Ammon's horn (tissue), 1 donor: Measurements from ENCODE around the gene AP1M2.
"Not testable (repeated sequence)": the region's sequence is repeated elsewhere in the genome, so short reads cannot be mapped to it uniquely, and the experiment has no call there.

ENCODE experiments used
- DNase-seq: peaks from one replicate; pipeline ENCODE4 v3.0.0-alpha.2; 2016; ENCODE audit warnings: low spot score

The AP1M2 gene

DNA sequence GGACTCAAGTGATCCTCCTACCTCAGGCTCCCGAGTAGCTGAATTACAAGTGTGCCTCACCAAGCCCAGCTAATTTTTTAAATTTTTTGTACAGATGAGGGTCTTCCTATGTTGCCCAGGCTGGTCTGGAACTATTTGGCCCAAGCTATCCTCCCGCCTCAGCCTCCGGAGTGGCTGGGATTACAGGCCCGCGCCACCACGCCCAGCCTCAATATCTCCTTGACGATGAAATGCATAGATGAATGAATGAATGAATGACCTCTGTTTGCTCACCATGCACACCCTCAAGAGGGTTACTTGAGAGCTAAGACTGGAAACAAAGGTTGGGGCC lies 14.9 kb upstream of the AP1M2 start:
- DNase-seq = no peak

DNA sequence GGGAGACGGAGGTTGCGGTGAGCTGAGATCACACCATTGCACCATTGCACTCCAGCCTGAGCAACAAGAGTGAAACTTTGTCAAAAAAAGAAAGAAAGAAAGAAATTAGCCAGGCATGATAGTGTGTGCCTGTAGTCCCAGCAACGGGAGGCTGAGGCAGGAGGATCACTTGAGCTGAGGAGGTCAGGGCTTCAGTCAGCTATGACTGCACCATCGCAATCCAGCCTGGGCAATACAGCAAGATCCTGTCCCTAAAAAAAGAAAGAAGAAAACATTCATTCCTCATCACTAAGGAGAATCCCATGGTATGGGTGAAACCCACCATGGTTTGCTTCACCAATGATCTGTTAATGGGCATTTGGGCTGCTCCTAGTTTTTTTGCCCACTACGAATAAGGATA lies 13.0 kb upstream of the AP1M2 start:
- no peak for DNase-seq

DNA sequence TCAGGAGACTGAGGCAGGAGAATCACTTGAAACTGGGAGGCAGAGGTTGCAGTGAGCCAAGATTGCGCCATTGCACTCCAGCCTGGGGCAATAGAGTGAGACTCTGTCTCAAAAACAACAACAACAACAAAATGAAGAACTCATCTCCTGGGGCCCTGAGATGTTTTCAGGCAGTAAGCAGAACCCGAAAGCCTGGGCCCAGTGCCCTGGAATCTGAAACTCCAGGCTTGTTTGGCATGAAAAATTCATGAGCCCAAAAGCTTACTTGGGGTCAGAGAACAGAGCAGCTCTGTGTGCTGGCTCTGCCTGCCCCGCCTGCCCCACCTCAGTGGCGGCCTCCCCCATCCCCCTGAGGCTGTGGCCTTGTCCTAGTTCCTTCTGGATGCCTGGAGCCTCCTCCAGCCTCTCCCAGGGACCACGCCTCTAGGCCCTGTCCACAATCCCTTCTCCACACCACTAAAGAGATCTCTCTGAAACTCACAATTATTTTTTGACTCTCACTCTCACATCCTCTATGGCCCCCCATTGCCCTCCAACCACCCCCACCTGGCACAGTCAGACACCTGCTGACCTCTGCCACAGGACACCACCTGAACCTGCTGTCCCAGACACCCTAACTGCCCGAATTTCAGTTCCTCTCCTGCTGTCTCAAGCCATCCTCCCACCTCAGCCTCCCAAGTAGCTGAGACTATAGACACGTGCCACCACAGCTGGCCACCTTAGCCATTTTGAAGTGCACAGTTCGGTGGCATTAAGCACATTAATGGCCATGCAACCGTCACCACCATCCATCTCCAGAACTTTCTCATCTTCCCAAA lies 6.9 kb upstream of the AP1M2 start:
- DNase-seq = peak; percentile 74

DNA sequence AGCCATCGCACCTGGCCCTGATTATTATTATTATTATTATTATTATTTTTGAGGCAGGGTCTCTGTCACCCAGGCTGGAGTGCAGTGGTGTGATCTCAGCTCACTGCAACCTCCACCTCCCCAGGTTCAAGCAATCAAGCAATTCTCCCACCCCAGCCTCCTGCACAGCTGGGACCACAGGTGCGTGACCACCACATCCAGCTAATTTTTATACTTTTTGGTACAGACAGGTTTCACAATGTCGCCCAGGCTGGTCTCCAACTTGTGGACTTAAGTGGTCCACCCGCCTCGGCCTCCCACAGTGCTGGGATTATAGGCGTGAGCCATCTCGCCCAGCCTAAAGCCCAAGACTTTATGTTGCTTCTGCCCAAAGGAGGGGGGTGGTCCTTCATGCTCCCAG lies 6.0 kb upstream of the AP1M2 start:
- no peak for DNase-seq

DNA sequence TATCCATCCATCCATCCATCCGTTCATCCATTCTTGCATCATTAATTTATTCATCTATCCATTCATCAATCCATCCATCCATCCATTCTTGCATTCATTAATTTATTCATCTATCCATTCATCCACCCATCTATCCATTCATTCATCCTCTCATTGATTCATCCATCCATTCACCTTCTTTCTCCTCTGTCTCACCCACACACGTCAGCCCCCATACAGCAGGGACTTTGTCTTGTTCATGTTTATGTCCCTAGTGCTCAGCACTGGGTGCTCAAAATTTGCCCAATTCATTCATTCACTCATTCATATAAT lies 683 bp upstream of the AP1M2 start:
- no peak for DNase-seq

DNA sequence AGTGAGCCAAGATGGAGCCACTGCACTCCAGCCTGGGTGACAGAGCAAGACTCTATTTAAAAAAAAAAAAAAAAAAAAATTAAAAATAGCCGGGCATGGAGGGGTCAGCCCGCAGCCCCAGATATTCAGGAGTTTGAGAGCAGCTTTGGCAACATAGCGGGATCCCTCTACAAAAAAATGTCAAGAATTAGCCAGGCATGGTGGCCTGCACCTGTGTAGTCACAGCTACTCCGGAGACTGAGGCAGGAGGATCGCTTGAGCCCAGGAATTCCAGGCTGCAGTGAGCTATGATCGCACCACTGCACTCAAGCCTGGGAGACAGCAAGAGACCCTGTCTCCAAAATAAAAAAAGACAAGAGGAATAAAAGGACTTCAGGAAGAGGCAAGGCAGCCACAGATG lies 716 bp downstream of the AP1M2 start:
- no peak for DNase-seq

DNA sequence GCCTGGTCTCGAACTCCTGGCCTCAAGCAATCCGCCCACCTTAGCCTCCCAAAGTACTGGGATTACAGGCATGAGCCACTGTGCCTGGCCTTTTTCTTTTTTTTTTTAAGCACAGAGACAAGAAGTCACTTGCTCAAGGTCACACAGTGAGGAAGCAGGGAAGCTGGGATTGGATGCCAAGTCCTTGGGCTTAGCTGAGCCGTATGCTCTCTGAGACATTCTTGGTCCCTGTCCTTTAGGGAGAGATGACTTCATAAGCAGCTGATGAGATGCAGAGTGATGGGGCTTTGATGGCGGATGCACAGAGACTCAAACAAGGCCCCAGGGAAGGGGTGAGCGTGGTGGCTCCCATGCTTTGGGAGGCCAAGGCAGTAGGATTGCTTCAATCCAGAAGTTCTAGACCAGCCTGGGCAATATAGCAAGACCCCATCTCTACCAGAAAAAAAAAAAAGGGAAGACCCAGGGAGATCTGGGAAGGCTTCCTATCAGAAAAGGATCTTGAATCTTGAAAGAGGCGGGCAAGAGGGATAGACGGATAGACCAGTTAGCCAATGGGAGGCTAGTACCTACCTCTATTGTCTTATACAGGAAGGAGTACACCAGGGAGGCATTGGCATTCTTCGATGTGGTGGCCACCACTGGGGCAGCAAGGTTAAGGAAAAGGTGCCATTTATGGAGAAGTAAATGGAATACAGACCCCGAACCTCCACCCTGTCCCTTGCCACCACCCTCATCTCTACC lies 3.9 kb downstream of the AP1M2 start:
- no peak for DNase-seq

DNA sequence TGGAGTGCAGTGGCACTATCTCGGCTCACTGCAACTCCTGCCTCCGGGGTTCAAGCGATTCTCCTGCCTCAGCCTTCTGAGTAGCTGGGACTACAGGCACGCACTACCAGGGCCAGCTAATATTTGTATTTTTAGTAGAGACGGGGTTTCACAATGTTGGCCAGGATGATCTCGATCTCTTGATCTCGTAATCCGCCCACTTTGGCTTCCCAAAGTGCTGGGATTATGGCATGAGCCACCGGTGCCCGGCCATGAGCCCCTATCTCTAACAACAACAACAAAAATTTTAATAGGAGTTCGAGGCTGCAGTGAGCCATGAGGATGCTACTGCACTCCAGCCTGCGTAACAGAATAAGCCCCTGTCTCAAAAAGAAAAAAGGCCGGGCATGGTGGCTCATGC lies 5.0 kb downstream of the AP1M2 start:
- DNase-seq = no peak

DNA sequence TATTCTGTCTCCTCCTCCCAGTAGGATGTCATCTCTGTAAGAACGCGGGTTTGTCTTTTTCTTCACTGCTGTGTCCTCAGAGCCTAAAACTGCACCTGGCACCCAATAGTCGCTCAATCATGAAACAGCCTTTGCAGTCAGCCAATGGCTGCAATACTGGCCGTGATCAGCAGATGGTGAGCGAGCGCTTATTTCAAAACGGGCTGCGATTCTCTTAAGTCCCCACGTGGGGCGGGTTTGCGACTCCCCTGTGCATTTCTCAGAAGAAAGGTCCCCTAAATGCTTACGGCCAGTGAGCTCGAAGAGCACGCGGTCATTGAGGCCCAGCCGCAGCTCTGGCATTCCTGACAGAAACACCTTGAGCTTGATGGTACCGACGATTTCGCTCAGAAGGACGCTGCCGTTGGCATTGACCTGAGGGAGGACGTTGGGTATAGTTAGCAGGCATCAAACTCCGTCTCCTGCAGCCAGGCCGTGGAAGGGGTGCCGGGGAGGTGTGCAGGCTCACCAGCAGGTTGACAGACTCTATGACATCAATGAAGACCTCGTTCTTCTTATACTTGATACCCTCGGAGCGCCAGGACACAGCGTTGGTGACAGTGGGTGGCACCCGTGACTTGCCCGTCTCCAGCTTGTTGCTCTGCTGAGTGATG lies 6.0 kb downstream of the AP1M2 start:
- peak; percentile 95 for DNase-seq

DNA sequence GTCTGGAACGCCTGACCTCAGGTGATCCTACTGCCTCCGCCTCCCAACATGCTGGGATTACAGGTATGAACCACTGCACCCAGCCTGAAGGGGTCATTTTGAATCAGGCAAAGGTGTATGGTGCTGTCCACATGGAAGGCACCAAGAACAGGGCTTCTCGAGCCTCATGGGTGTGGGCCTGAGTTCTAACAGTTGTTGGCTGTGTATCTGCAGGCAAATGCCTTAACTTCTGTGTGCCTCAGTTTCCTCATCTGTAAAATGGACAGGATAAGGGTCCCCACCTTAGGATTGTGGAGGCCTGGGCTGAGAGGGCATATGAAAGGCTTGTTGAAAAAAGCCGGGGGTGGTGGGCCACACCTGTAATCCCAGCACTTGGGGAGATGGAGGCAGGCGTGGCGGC lies 9.2 kb downstream of the AP1M2 start:
- DNase-seq = no peak

DNA sequence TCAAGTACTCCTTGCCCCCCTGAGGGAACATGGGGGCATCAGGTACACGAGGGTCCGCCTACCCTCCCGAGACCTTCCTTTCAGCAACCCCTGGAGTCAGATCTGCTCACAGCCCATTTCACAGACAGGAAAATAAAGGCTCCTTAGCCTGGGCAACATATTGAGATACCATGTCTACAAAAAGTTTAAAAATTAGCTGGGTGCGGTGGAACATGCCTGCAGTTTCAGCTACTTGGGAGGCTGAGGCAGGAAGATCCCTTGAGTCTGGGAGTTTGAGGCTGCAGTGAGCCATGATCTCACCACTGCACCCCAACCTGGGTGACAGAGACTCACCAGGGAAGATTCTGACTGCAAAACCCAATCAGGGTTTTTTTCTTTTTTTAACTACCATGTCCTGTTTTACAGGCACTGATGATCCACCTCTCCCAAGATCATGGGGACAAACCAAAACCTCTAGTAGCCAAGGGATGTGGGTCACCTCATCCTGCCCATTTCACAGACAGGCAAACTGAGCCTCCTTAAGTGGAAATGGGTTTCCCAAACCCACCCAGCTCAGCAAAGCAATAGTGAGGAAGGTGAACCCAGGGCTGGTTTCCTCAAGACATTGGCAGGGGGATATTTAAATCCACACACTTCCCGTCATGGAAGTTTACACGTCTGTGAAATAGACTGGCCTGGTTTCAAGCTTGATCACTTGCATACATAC lies 11.9 kb downstream of the AP1M2 start:
- DNase-seq = no peak

DNA sequence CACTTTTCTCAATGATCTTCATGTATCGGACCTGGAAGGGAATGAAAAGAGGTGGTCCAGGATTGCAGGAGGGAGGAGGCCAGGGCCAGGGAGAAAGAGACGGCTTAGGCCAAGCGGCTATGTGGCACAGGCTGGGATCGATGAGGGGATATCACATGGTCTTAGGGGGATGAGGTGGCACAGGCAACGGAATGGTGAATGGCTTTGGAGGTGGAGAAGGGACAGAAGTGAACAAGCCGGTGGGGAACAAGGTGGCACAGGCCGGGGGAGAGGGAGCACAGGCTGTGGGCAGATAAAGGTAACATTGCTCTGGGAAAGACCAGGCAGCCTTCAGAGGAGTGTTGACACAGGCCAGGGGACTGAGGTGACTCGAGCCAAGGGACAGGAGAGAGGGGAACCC lies 12.7 kb downstream of the AP1M2 start:
- no peak for DNase-seq

DNA sequence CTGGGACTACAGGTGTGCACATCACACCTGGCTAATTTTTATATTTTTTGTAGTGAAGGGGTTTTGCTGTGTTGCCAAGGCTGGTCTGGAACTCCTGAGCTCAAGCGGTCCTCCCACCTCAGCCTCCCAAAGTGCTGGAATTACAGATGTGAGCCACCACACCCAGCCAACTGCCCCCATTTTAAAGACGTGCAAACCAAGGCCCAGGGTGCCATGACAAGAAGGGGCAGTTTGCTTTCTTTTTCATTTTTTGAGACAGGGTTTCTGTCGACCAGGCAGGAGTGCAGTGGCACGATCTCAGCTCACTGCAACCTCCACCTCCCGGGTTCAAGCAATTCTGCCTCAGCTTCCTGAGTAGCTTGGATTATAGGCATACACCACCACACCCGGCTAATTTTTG lies 13.3 kb downstream of the AP1M2 start:
- DNase-seq = not testable (repeated sequence)

DNA sequence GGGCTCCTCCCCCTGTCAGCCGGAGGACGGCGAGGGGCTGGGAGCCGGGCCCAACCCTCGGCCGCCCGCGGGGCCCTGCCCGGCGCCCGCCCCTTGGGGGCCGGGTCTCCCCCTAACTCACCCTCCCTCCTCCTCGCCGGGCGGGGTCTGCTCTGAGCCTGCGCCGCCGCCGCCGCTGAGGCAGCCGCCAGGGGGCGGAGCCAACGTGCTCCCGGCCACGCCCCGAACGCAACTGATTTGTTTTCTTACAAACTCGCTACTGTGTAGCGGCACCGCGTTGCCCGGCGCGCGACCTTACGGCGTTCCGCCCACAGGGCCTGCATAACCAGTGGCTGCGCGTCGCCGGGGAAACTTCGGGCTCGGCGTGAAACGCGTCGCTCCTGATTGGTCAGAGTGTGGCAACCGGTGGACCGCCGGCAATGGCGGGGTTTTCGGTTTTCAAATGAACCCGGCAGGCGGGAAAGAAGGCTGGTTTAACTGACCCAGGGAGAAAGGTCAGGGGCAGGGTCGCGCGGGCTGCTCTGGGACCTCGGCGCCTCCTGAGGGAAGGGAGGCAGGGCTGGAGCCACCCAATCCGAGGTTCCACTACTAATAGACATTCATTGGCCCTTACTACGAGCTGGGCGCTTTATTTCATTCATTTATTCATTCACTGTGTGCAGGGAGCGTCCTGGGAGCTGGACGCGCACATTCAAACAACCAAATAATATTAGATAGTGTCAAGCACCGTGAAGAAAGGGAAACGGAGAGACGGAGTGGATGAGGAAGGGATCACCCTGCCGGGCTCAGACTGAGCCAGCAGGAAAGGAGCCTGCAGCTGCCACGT lies 18.1 kb downstream of the AP1M2 start, which contains the start of gene CDKN2D:
Gene CDKN2D (minus strand): TSS at position 154 of the 826 bp plus-strand sequence. CDS start 326 bp downstream, outside the sequence.
- peak; percentile 100 for DNase-seq

DNA sequence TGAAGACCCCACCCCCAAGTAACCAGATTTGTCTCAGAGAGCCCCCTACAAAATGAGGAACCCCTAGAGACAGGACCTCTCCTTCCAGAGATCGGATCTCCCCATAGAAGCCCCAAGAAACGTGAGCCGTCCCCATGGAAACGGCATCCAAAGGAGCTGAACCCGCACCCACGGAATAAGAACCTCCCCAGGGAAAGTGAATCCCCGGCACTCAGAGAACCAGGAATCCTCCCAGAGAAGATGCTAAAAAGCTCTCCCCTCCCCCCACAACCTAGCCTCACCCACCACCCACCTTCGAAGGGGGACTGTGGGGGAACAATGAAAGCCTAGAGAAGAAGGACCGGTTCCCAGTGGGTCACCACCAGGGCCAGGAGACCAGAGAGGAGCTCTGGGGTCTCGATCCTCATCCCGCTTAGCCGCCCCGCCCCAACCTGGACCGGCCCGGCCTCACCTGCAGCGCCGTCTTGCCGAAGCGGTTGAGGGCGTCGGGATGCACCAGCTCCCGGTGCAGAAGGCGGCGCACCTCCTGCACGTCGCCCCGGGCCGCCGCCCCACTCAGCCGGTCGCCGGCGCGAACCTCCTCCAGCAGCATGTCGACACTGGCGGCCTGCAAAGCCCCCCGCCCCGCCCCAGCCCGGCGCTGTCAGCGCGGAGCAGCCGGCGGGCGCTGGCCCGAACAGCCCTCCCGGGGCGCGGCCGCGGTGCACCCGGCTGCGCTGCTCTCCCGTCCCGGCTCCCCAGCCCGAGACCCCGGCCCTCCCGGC lies 18.9 kb downstream of the AP1M2 start:
- peak; percentile 46 for DNase-seq

DNA sequence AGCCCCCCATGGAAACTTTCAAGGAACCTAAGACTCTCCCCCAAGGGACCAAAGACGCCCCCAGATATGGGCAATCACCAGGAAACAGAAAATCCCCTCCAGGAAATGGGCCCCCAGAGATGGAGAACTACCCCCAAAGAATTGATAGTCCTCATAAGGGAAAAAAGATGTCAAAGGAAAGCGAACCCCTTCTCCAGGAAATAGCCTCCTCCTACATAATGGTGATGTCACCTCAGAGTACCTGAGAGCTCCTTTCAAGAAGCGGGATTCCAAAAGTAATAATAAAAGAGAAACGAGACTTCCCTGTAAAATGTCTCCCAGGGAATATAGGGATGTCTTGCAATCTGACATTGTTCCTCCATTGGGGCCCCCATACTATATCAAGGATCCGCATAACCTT lies 19.5 kb downstream of the AP1M2 start:
- DNase-seq = no peak

DNA sequence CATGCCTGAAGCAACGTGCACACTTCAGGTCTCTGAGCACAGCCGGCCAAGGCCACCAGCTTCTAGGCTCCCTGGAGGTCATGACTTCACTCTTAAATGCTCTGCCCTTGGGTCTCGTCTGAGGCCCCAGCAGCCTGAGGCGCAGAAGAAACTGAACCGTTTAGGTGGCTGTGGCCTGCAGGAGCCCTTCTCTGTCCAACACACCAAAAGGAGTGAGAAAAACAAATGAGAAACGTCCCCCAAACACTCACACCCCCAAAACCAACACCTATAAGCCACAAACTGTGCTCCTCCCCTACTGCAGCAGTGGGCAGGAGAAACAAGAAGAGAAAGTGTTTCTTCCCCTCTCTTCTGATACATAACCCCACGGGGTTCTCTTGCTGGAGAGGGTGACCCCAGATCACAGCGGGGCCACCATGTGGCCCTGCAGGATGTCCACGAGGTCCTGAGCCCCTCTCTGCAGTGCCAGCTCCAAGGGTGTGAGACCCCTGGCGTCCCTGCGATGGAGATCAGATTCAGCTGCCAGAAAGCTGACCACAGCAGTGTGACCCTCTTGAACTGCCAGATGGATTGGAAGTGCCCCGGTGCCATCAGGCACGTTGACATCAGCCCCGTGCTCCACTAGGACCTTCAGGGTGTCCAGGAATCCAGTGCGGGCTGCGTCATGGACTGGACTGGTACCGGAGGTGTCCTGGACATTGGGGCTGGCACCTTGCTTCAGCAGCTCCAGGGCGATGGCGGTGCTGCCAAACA lies 20.3 kb downstream of the AP1M2 start:
- DNase-seq = no peak

DNA sequence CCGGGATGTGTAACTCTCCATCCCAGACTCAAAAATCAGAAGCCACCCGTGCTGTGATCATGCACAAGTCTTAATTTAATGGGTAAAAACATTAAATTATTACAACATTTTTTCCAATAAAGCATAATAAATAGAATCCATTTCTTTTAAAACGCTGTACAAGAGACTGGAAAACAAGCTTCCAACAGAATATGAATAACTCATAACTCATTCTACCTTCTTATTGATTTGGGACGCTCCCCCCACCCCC lies 20.8 kb downstream of the AP1M2 start:
- no peak for DNase-seq

DNA sequence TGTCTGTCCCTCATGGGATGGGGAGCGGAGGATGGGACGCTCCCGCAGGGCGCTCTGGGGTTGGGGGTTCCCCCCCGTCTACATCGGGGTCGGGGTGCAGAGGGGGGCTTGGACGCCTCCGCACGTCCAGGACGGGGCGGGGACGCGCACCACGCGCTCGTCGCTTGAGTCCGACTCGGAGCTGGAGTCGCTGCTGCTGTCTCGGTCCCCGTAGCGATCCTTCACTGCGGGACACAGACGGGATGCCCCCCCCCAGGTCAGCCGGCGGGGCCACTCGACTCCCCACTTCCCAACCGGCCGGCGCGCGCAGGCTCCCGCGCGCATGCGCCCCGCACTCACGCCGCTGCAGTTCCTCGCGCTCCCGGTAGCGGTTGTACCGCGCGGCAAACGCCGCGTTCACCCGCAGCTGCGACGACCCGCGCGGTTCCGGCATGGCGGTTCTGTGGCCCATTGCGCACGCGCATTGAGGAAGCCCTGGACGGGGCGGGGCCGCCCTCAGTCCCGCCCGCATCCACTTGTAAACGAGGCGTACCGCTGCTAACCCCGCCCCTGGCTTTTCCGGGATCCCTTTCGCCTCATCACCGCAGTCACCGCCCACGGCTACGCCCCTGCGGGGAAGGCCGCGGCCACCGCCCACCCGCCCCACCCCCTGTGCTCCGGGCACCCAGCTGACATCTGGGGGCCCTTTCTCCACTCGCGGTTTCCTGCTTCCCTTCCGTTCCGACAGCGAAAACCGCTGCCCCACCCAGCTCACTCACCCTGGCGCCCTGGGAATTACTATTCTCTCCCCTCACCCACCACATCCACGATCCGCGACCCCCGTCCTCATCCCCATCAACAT lies 21.3 kb downstream of the AP1M2 start, which contains the start of gene KRI1:
Gene KRI1 (minus strand): TSS at position 444 of the 841 bp plus-strand sequence. CDS start 11 bp downstream, at position 433.
- DNase-seq = peak; percentile 98
